Parathyroid adenoma (tissue), 2 donors: Measurements from ENCODE around the gene COG3.

Experiments
- H2AFZ ChIP-seq: fragments of 300-600 bp; sonication (generic); one replicate; pipeline ENCODE4 v1.7.0; 2017; ENCODE audit warnings: antibody characterized with exemption, mild to moderate bottlenecking
- H3K27ac ChIP-seq: fragments of 300-600 bp; sonication (generic); one replicate; pipeline ENCODE4 v1.7.0; 2017
- H3K27me3 ChIP-seq: fragments of 300-600 bp; sonication (generic); one replicate; pipeline ENCODE4 v1.7.0; 2017; ENCODE audit warnings: low read length; ENCODE audit not compliant: control insufficient read depth, insufficient read depth
- H3K36me3 ChIP-seq: fragments of 300-600 bp; sonication (generic); one replicate; pipeline ENCODE4 v1.7.0; 2017; ENCODE audit warnings: low read length; ENCODE audit not compliant: control insufficient read depth, insufficient read depth
- H3K4me1 ChIP-seq: fragments of 300-600 bp; sonication (generic); one replicate; pipeline ENCODE4 v1.7.0; 2017; ENCODE audit warnings: control low read depth
- H3K4me2 ChIP-seq: fragments of 300-600 bp; sonication (generic); one replicate; pipeline ENCODE4 v1.7.0; 2017; ENCODE audit warnings: low read length
- H3K4me3 ChIP-seq: fragments of 300-600 bp; sonication (generic); one replicate; pipeline ENCODE4 v1.7.0; 2017; ENCODE audit warnings: low read depth, low read length
- H3K79me2 ChIP-seq: fragments of 300-600 bp; sonication (generic); one replicate; pipeline ENCODE4 v1.7.0; 2017; ENCODE audit warnings: control low read depth
- H3K9ac ChIP-seq: fragments of 300-600 bp; sonication (generic); one replicate; pipeline ENCODE4 v1.7.0; 2017; ENCODE audit warnings: mild to moderate bottlenecking
- H3K9me3 ChIP-seq: fragments of 300-600 bp; sonication (generic); one replicate; pipeline ENCODE4 v1.7.0; 2017; ENCODE audit warnings: low read length; ENCODE audit not compliant: control insufficient read depth
- CTCF ChIP-seq: fragments of 300-600 bp; sonication (generic); IDR thresholded peaks from one replicate; pipeline ENCODE4 v1.7.0; 2017; ENCODE audit warnings: antibody characterized with exemption, mild to moderate bottlenecking
- donor health status: primary hyperparathyroidism.

COG3 gene

GRCh38 chr13:45501175-45501526 is 36.4 kb downstream of the COG3 start:
- Histone ChIP-seq H3K4me2 (no peak overlapping the region), H3K9ac (no peak overlapping the region), H3K4me1 (no peaks in the 10 kb centered on the region), H2AFZ (no peak overlapping the region), H3K79me2 (peaks cover 4% of the 10 kb centered on the region), H3K4me3 (no peak overlapping the region), H3K9me3 (no peaks in the 10 kb centered on the region), H3K36me3 (no peaks in the 10 kb centered on the region), H3K27me3 (no peaks in the 10 kb centered on the region), H3K27ac (no peak overlapping the region)
- no peak for TF ChIP-seq CTCF

GRCh38 chr13:45503658-45504057 is 38.9 kb downstream of the COG3 start:
- Histone ChIP-seq H3K4me3 (no peak overlapping the region), H3K9me3 (no peaks in the 10 kb centered on the region), H2AFZ (no peak overlapping the region), H3K27ac (no peak overlapping the region), H3K9ac (no peak overlapping the region), H3K36me3 (no peaks in the 10 kb centered on the region), H3K27me3 (no peaks in the 10 kb centered on the region), H3K4me2 (no peak overlapping the region), H3K4me1 (no peaks in the 10 kb centered on the region), H3K79me2 (peaks cover 4% of the 10 kb centered on the region)
- no peak for TF ChIP-seq CTCF

- no peak overlapping the region for H3K27ac ChIP-seq
- TF ChIP-seq CTCF: no peak
- H3K36me3 ChIP-seq: no peaks in the 10 kb centered on the region
- no peak overlapping the region for H3K4me2 ChIP-seq
- H3K9me3 ChIP-seq: no peaks in the 10 kb centered on the region
- no peaks in the 10 kb centered on the region for H3K27me3 ChIP-seq
- no peak overlapping the region for H3K9ac ChIP-seq
- H3K79me2 ChIP-seq: no peaks in the 10 kb centered on the region
- H3K4me1 ChIP-seq: no peaks in the 10 kb centered on the region
- no peak overlapping the region for H3K4me3 ChIP-seq
- no peak overlapping the region for H2AFZ ChIP-seq
Measured at GRCh38 chr13:45506811-45507210, 42.1 kb downstream of the COG3 start.

GRCh38 chr13:45508776-45509175 is 44.0 kb downstream of the COG3 start:
- no peaks in the 10 kb centered on the region for H3K27me3 ChIP-seq
- no peaks in the 10 kb centered on the region for H3K79me2 ChIP-seq
- no peaks in the 10 kb centered on the region for H3K4me1 ChIP-seq
- H3K4me2 ChIP-seq: no peak overlapping the region
- no peak overlapping the region for H3K4me3 ChIP-seq
- H2AFZ ChIP-seq: no peak overlapping the region
- H3K27ac ChIP-seq: no peak overlapping the region
- TF ChIP-seq CTCF: no peak
- no peak overlapping the region for H3K9ac ChIP-seq
- no peaks in the 10 kb centered on the region for H3K36me3 ChIP-seq
- H3K9me3 ChIP-seq: no peaks in the 10 kb centered on the region

GRCh38 chr13:45510672-45511071 is 45.9 kb downstream of the COG3 start:
- H3K36me3 ChIP-seq: no peaks in the 10 kb centered on the region
- no peak overlapping the region for H3K9ac ChIP-seq
- H3K4me3 ChIP-seq: no peak overlapping the region
- no peaks in the 10 kb centered on the region for H3K9me3 ChIP-seq
- H3K27ac ChIP-seq: no peak overlapping the region
- H3K4me1 ChIP-seq: no peaks in the 10 kb centered on the region
- no peak overlapping the region for H2AFZ ChIP-seq
- no peaks in the 10 kb centered on the region for H3K79me2 ChIP-seq
- TF ChIP-seq CTCF: no peak
- no peaks in the 10 kb centered on the region for H3K27me3 ChIP-seq
- H3K4me2 ChIP-seq: no peak overlapping the region
